Activated T-cell treated with anti-CD3 and anti-CD28 coated beads for 4 hours (primary cell): ENCODE measurements around the gene OMG.

Experiments used
- DNase-seq: peaks from one replicate; pipeline ENCODE4 v3.0.0-alpha.2; 2020

The OMG gene

DNA sequence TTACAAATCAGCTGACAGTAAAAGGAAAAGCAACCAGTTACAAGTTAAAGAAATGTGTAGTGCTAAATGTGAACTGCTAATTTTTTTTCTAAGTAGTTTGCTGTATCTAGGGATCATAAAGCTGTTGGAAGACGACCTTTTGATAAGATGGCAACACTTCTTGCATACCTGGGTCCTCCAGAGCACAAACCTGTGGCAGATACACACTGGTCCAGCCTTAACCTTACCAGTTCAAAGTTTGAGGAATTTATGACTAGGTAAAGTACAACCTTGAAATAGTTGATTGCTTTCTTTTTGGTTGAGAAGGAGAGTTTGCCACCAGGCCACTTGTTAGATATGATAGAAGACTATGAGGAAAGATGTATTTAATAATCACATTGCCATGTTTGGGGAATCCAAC lies 35.4 kb downstream of the OMG start:
- no peak for DNase-seq

DNA sequence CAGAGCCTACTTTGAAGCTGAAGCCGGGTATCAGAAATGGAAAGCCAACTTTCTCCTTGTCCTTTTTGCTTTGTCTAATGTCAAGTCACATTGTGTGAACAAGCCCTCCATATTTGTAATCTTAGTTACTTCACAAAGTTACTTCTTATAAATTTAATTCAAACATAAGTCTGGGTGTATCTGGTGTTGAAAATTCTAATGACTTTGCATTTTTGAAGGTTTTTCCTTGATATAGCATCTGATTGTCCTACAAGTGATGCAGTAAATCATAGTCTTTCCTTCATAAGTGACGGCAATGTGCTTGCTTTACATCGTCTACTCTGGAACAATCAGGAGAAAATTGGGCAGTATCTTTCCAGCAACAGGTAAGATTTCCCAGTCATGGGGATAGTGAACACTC lies 36.9 kb downstream of the OMG start:
- no peak for DNase-seq

DNA sequence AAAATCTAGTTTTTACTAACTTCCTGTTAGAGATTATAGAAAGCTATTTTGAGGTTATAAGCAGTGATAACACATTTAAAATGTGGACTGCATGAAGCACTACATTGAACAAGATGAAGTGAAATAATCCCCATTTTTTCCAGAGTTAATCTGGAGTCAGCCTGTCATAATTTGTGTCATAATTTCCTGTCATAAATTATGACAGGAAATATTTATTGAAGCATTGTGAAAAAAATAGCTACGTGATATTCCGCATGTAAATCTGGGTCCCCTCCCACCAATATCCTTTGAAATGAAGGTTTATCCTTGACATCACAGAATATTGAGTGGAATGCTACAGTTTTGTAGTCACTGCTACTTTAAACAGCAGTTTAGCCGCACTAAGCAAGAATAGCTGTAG lies 40.1 kb downstream of the OMG start:
- DNase-seq = no peak

DNA sequence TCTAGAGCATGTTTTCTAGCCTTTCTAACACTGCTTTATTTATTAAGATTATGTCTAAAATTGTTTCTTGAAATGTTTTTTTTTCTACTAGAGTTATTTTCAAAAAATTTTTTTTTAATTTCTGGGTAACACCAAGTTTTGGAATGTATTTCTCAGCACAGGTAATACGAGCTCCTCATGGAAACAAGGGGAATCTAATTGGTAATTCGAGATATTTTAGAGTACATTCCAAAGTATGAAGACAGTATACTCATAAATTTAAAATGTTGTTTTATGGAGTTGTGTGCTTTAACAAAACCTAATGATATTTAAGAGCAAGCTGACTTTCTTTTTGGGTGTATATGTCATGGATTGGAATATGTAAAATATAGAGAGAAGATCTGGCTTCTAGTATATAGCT lies 42.4 kb downstream of the OMG start:
- no peak for DNase-seq

DNA sequence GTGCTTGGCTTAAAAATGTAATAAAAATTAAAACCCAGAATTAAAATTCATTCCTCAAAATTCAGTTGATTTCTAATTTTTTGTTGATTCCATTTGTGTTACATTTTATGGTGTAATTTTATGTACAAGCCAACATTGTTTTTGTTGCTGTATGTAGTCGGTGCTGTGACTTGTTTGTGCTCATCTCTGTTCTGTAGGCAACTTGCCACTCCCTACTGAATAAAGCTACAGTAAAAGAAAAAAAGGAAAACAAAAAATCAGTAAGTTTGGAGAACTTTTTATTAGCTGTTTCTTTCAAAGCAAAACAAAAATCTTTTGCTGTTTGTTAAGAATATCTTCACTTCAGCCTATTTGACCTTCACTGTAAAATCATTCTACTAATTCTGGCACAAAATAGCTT lies 44.3 kb downstream of the OMG start:
- DNase-seq = no peak

DNA sequence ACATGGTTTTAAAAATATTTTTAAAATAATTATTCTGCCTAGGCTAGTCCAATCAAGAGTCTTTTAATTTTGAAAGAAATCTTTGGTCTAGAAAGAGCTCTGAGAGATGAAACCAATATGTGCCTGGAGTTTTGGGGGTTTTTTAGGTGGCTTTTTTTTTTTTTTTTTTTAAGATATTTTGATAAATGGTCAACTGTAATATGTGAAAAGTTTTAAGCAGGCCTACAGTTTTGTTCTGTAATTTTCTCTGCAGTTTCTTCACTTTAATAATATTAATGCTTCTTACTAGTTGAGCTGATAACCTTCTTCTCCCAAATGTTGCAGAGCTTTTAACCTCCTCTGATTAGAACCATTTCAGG lies 45.1 kb downstream of the OMG start:
- no peak for DNase-seq

DNA sequence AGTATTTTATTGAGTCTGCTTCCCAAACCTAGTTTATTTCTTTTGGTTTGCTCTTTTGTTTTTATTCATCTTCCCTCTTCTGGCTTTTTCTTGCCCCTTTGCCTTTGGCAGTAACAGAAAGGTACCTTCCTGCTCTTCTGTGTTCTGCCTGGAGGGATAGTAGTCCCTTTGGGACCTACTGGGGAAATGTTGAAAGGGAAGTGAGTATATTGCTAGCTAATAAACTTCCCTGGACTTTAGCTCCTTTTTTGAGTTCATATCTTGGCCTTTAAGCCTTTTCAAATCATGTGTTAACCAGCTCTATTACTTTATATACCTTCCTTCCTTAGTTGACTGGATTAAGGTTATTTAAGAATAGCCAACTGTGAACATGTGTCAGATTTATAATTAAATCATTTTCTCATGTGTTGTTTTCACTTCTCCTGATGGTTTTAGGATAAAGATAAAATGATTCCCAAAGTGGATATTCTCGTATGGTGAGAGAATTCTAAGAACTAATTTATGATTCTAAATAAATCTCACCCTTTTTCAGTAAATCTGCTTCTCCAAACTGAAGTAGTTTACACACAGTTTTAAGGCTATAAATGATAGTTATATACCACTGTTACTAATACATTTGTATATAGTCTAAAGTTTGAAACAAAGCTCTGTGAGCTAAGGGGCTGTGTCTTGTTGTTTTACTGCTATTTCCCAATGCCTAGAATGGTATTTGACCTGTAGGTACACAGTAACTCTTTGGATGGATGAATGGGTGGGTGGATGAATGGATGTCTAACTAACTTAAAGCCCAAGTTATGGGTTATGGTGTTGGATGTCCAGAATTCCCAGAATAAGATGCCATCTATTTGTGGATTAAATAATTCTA lies 45.7 kb downstream of the OMG start:
- no peak for DNase-seq

DNA sequence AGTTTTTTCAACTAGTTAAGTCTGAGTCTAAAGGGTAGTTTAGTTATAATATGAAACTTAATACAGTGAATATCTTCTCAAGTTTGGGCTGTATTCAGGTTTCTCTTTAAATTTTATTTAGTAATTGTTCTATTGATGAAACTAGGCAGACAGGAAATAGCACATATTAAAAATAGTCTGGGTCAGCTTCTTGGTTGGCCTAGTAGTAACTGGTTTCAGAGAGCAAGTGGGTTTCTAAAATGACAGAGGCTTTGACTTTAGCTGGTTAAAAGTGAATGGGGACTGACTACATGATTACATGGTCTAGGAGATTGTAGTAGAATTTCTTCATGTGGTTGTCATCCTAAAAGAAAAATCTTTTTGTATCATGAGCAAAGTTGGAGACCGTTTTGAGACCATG lies 46.8 kb downstream of the OMG start:
- no peak for DNase-seq

DNA sequence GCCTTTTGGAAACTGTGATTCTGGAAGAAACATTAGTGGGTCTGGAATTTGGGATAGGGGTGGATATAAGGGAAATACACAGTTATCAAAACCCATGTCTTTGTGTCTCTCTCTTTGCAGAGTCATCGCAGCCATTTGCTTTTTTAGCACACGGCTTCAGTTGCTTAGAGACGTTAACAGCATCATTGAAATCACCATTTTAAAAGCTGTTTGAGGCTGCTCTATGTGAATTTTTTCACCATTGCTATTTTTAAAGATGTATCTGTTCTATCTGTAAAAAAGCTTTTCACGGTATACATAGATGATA lies 47.3 kb downstream of the OMG start:
- no peak for DNase-seq

DNA sequence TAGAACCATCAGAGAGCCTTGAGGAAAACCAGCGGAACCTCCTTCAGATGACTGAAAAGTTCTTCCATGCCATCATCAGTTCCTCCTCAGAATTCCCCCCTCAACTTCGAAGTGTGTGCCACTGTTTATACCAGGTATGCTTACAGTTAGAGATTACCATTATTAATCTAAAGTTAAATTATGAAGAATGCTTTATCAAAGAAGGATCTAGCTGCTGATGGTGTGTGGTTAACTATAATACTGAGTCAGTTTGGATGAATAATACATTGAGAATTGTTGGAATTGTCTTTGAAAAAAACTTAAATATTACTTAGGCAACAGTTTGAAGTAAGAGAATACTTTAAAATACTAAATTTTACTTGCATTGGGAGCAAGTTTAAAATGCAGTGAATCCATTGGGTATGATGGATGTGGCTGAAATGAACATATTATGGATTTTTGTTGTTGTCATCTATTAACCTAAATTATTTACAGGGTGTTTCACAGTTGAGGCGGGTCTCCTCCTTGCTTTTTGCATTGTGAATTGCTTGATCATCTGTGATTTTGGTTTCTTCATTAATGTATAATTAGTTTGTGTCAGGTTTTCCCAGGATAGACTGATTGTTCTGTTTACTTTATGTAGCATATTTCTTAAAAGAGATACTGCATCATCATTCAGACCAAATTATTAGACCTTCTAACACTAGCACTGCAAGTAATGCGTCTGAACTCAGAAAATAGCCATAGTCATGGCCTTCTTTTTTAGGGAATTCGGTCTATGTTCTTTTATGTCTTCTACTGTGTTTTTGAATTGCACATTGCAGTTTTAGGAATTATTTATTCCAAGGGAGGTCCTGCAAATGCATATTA lies 47.8 kb downstream of the OMG start:
- no peak for DNase-seq
